Neural progenitor cell (in vitro differentiated cells): ENCODE results near the gene LPAR5.

Source experiments
- CTCF ChIP-seq: fragments of 200-600 bp; sonication (generic); IDR thresholded peaks from 2 replicates; pipeline ENCODE4 v1.5.1; 2017; ENCODE audit warnings: antibody characterized with exemption, mild to moderate bottlenecking
- EZH2 ChIP-seq: fragments of 200-600 bp; sonication (generic); IDR thresholded peaks from 2 replicates; pipeline ENCODE4 v1.6.1; 2017; ENCODE audit warnings: antibody characterized with exemption, mild to moderate bottlenecking, moderate library complexity

DNA sequence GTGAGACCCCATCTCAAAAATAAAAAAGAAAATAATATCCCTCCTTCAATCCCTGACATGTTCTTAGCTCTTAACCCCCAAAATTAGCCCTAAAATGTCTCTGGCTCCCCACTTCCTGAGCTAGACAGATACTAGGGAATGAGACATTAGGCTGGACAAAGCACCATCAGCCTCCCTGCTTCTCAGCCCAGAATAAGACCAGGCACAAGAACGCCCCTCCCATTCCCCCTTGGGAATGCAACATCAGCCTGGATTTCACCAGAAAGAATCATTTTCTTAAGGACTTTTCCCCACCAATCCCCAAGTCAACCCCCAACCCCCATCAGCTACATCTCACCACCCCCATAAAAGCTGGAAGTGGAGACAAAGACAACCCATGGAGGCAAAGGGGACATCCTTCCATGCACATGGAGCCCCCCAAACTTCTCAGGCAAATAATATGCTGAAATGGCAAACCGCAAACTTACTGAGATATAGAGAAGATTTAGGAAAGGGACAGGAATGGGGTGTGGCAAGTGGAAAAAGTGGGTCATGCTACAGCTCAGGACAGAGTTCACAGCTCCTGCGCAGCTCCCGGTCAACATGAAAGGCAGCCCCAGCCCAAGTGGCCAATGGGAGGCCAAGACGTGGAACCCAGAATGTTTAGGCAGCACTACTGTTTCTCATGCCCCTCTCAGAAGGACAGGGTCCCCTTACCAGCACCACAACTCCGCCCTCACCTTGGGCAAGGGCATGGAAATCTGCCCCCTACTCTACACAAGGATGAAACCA is 31.3 kb downstream of the LPAR5 start:
- TF ChIP-seq CTCF, result no peak
- TF ChIP-seq EZH2, result no peak
